HEK293 (cell line): ENCODE data around the gene NR3C2.

ENCODE experiments used
- CTCF ChIA-PET: fragments of 350-600 bp; formaldehyde crosslinking; extraction: SDS; loops from one replicate; lab custom pipeline; 2021; ENCODE audit warnings: antibody characterized with exemption; lab: Yijun Ruan, JAX
- POLR2A ChIA-PET: fragments of 300-600 bp; formaldehyde crosslinking; extraction: SDS; loops from one replicate; lab custom pipeline; 2020; ENCODE audit warnings: antibody characterized with exemption, inconsistent platforms; lab: Yijun Ruan, JAX
- H3K27ac ChIP-seq: fragments of 200-500 bp; sonication (Bioruptor generic); 2 replicates; pipeline ENCODE4 v1.5.1; 2014; ENCODE audit warnings: low read depth, low read length, control low read depth, inconsistent platforms; ENCODE audit errors: extremely low read depth
- H3K36me3 ChIP-seq, 2 experiments: fragments of 200-500 bp in 1 of 2; sonication (Bioruptor generic) in 1 of 2; 1 replicate in 1 of 2; 2 replicates in 1 of 2; pipeline ENCODE4 v1.5.1; 2014 to 2017; ENCODE audit warnings: inconsistent platforms in 2 of 2, low read length in 2 of 2; ENCODE audit not compliant: control insufficient read depth in 2 of 2, insufficient read depth in 1 of 2
- H3K4me1 ChIP-seq: fragments of 200-500 bp; sonication (Bioruptor generic); 2 replicates; pipeline ENCODE4 v1.5.1; 2014; ENCODE audit warnings: mild to moderate bottlenecking, low read length, inconsistent platforms; ENCODE audit not compliant: control insufficient read depth, insufficient read depth
- H3K4me3 ChIP-seq: 2 replicates; pipeline ENCODE4 v1.5.1; 2011; ENCODE audit warnings: low read depth, mild to moderate bottlenecking, control low read depth, low read length, moderate library complexity
- H3K9me3 ChIP-seq: fragments of 200-500 bp; sonication (Bioruptor generic); 2 replicates; pipeline ENCODE4 v1.5.1; 2014; ENCODE audit warnings: low read depth, low read length, inconsistent platforms; ENCODE audit not compliant: control insufficient read depth, insufficient read depth
- EGR2 ChIP-seq: fragments of 450-650 bp; formaldehyde crosslinking; IDR thresholded peaks from 2 replicates; pipeline ENCODE4 v1.5.1; 2016; ENCODE audit warnings: low read depth, missing biosample characterization, missing genetic modification characterization
- KLF16 ChIP-seq: fragments of 450-650 bp; formaldehyde crosslinking; IDR thresholded peaks from 2 replicates; pipeline ENCODE4 v1.5.1; 2017; ENCODE audit warnings: missing biosample characterization, missing genetic modification characterization
- PRDM6 ChIP-seq: fragments of 450-650 bp; formaldehyde crosslinking; IDR thresholded peaks from 2 replicates; pipeline ENCODE4 v1.5.1; 2017; ENCODE audit warnings: missing biosample characterization, missing genetic modification characterization
- WT1 ChIP-seq: fragments of 450-650 bp; formaldehyde crosslinking; IDR thresholded peaks from 2 replicates; pipeline ENCODE4 v1.5.1; 2016; ENCODE audit warnings: missing biosample characterization, missing genetic modification characterization
- YY2 ChIP-seq: fragments of 450-650 bp; formaldehyde crosslinking; IDR thresholded peaks from 2 replicates; pipeline ENCODE4 v1.5.1; 2016; ENCODE audit warnings: missing biosample characterization, missing genetic modification characterization
- ZFP37 ChIP-seq: fragments of 450-650 bp; formaldehyde crosslinking; IDR thresholded peaks from 2 replicates; pipeline ENCODE4 v1.5.1; 2016; ENCODE audit warnings: missing biosample characterization, missing genetic modification characterization
- ZFP41 ChIP-seq: fragments of 450-650 bp; formaldehyde crosslinking; IDR thresholded peaks from 2 replicates; pipeline ENCODE4 v1.5.1; 2016; ENCODE audit warnings: missing biosample characterization, missing genetic modification characterization, borderline replicate concordance
- ZNF114 ChIP-seq: fragments of 450-650 bp; formaldehyde crosslinking; IDR thresholded peaks from 2 replicates; pipeline ENCODE4 v1.5.0; 2017; ENCODE audit warnings: missing biosample characterization, missing genetic modification characterization
- ZNF202 ChIP-seq: fragments of 450-650 bp; formaldehyde crosslinking; IDR thresholded peaks from 2 replicates; pipeline ENCODE4 v1.5.1; 2016; ENCODE audit warnings: missing biosample characterization, missing genetic modification characterization, borderline replicate concordance
- ZNF354C ChIP-seq: fragments of 450-650 bp; formaldehyde crosslinking; IDR thresholded peaks from 2 replicates; pipeline ENCODE4 v1.5.1; 2016; ENCODE audit warnings: missing biosample characterization, missing genetic modification characterization, low read depth, borderline replicate concordance
- ZNF521 ChIP-seq: fragments of 450-650 bp; formaldehyde crosslinking; IDR thresholded peaks from 2 replicates; pipeline ENCODE4 v1.5.1; 2017; ENCODE audit warnings: missing biosample characterization, mild to moderate bottlenecking, missing genetic modification characterization
- ZNF571 ChIP-seq: fragments of 450-650 bp; formaldehyde crosslinking; IDR thresholded peaks from 2 replicates; pipeline ENCODE4 v1.5.0; 2017; ENCODE audit warnings: missing biosample characterization, missing genetic modification characterization
- ZNF623 ChIP-seq: fragments of 450-650 bp; formaldehyde crosslinking; IDR thresholded peaks from 2 replicates; pipeline ENCODE4 v1.5.1; 2016; ENCODE audit warnings: missing biosample characterization, missing genetic modification characterization
- ZNF792 ChIP-seq: fragments of 450-650 bp; formaldehyde crosslinking; IDR thresholded peaks from 2 replicates; pipeline ENCODE4 v1.5.1; 2016; ENCODE audit warnings: missing biosample characterization, missing genetic modification characterization
- TF ChIP-seq, protein P1 (sequence below): fragments of 450-650 bp; formaldehyde crosslinking; IDR thresholded peaks from 2 replicates; pipeline ENCODE4 v1.5.1; 2017; ENCODE audit warnings: missing biosample characterization, missing genetic modification characterization

Gene NR3C2

GRCh38 chr4:148152868-148153625 is 289.2 kb downstream of the NR3C2 start:
- H3K4me1 ChIP-seq: no peaks in the 10 kb centered on the region
- TF ChIP-seq PRDM6 (tag by site-specific recombination) (no peak), ZNF114 (tag by site-specific recombination) (no peak), YY2 (tag by site-specific recombination) (no peak), ZNF571 (tag by site-specific recombination) (no peak), ZNF354C (tag by site-specific recombination) (no peak), ZFP37 (tag by site-specific recombination) (no peak), ZNF623 (tag by site-specific recombination) (no peak), ZNF202 (tag by site-specific recombination) (no peak), WT1 (no peak), EGR2 (no peak)
- TF ChIP-seq, all 188 proteins: peak for 0
- POLR2A ChIA-PET: no interaction called here
- H3K9me3 ChIP-seq: no peaks in the 10 kb centered on the region
- no peak overlapping the region for H3K27ac ChIP-seq
- no peak overlapping the region for H3K4me3 ChIP-seq
- no peaks in the 10 kb centered on the region for H3K36me3 ChIP-seq
- CTCF ChIA-PET: no interaction called here

DNA sequence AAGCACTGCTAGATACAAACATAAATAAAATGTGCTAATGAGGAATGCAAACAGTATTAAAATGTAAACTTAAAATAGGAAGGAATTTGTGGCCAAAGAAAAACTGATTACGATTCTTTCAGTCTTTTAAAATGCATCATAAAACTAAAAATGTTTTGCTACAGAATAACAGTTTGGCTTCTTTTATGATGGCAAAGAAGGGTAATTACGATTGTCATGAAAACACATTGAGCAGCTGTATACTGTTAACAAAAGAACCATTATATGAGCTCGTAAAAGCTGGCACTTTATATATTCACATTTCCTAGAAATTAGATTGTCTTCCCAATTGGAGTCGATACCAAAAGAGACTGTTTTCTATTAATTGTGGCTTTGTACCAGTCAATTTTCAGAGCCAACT is 290.4 kb downstream of the NR3C2 start:
- ChIA-PET POLR2A (no interaction called here), CTCF (no interaction called here)
- Histone ChIP-seq H3K36me3 (no peaks in the 10 kb centered on the region), H3K9me3 (no peaks in the 10 kb centered on the region), H3K4me1 (no peaks in the 10 kb centered on the region), H3K27ac (no peak overlapping the region), H3K4me3 (no peak overlapping the region)
- no peak for TF ChIP-seq ZFP41 (tag by site-specific recombination)
- TF ChIP-seq, protein P1, sequence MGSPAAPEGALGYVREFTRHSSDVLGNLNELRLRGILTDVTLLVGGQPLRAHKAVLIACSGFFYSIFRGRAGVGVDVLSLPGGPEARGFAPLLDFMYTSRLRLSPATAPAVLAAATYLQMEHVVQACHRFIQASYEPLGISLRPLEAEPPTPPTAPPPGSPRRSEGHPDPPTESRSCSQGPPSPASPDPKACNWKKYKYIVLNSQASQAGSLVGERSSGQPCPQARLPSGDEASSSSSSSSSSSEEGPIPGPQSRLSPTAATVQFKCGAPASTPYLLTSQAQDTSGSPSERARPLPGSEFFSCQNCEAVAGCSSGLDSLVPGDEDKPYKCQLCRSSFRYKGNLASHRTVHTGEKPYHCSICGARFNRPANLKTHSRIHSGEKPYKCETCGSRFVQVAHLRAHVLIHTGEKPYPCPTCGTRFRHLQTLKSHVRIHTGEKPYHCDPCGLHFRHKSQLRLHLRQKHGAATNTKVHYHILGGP: peak; percentile 85
- TF ChIP-seq ZNF792: no peak
- peak; percentile 72 for TF ChIP-seq PRDM6 (tag by site-specific recombination)

- no peak for TF ChIP-seq KLF16 (tag by site-specific recombination)
- no peak for TF ChIP-seq ZNF521 (tag by site-specific recombination)
- ChIA-PET CTCF (no interaction called here), POLR2A (no interaction called here)
- H3K27ac ChIP-seq: no peak overlapping the region
- no peaks in the 10 kb centered on the region for H3K36me3 ChIP-seq
- no peaks in the 10 kb centered on the region for H3K4me1 ChIP-seq
- H3K4me3 ChIP-seq: no peak overlapping the region
- H3K9me3 ChIP-seq: no peaks in the 10 kb centered on the region
Observed at GRCh38 chr4:148145475-148145874, 296.7 kb downstream of the NR3C2 start.
